ENCODE results near the gene LLPH. TPM values are rescaled to one million over a fixed set of nuclear protein-coding genes. Genes with fewer than 3 reads are reported as not detected.

Gene LLPH
- total RNA-seq, 1 experiment from 2014 or later: 51.3 TPM

DNA sequence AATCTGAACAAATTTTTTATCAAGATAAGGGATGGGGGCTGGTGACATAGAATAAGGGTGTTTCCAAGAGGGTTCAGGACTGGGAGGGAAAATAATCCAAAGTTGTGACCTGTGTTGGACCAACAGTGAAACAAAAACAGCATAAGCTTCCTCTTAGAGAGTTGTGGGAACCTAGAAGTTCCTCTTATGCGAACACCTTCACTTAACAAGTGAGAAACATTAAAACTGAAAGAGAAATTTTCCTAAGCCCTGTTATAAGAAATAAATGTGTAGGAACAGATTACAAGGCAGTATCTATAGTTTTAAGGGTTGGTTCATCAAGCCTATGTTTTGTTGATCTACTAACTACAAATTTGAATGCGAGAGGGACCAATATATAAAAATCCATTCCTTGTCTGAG is 58.4 kb downstream of the LLPH start:
- no peak for TF ChIP-seq CTCF (conservative IDR thresholded peaks at IDR 0.05; ENCODE audit: low read depth, low read length)
- no peak for TF ChIP-seq EZH2 (IDR thresholded peaks at IDR 0.05; ENCODE audit: borderline replicate concordance, low read depth, low read length, poor library complexity, severe bottlenecking)
- BruUV-seq (replicated peaks): no TSS peak
- peaks cover 7% of the 10 kb centered on the region for H3K4me1 ChIP-seq (ENCODE audit: insufficient read depth, low read length, poor library complexity, severe bottlenecking)
- no peaks in the 10 kb centered on the region for H3K36me3 ChIP-seq (ENCODE audit: insufficient read depth, low read length, poor library complexity, severe bottlenecking)
- intact Hi-C loops (cut with micrococcal nuclease; ENCODE audit: unreplicated experiment): no loop called here
- H3K9me3 ChIP-seq (ENCODE audit: low read depth, low read length, poor library complexity, severe bottlenecking): no peaks in the 10 kb centered on the region
- no peak for DNase-seq (ENCODE audit: low spot score)
- H3K4me3 ChIP-seq (ENCODE audit: low read depth, low read length, poor library complexity, severe bottlenecking): no peak overlapping the region
- POLR2A ChIA-PET (ENCODE audit: low non-redundant PET): no interaction called here
- peak overlapping the region; percentile 6 for H3K27ac ChIP-seq (ENCODE audit: low read depth, low read length, poor library complexity, severe bottlenecking)
- CTCF ChIA-PET: no interaction called here
- H3K27me3 ChIP-seq (replicated peaks; ENCODE audit: insufficient read depth, low read depth, low read length, poor library complexity): no peaks in the 10 kb centered on the region

- BruUV-seq (replicated peaks): no TSS peak
- H3K4me3 ChIP-seq (ENCODE audit: low read depth, low read length, poor library complexity, severe bottlenecking): no peak overlapping the region
- no peaks in the 10 kb centered on the region for H3K27me3 ChIP-seq (replicated peaks; ENCODE audit: insufficient read depth, low read depth, low read length, poor library complexity)
- POLR2A ChIA-PET (ENCODE audit: low non-redundant PET): no interaction called here
- no peaks in the 10 kb centered on the region for H3K36me3 ChIP-seq (ENCODE audit: insufficient read depth, low read length, poor library complexity, severe bottlenecking)
- TF ChIP-seq EZH2 (IDR thresholded peaks at IDR 0.05; ENCODE audit: borderline replicate concordance, low read depth, low read length, poor library complexity, severe bottlenecking) (no peak), CTCF (conservative IDR thresholded peaks at IDR 0.05; ENCODE audit: low read depth, low read length) (no peak)
- intact Hi-C loops (cut with micrococcal nuclease; ENCODE audit: unreplicated experiment): no loop called here
- peak overlapping the region; percentile 6 for H3K27ac ChIP-seq (ENCODE audit: low read depth, low read length, poor library complexity, severe bottlenecking)
- DNase-seq (ENCODE audit: low spot score): no peak
- CTCF ChIA-PET: no interaction called here
- peaks cover 10% of the 10 kb centered on the region for H3K4me1 ChIP-seq (ENCODE audit: insufficient read depth, low read length, poor library complexity, severe bottlenecking)
- no peaks in the 10 kb centered on the region for H3K9me3 ChIP-seq (ENCODE audit: low read depth, low read length, poor library complexity, severe bottlenecking)
Observed at GRCh38 chr12:66071549-66071948, 59.0 kb downstream of the LLPH start.

- H3K36me3 ChIP-seq (ENCODE audit: insufficient read depth, low read length, poor library complexity, severe bottlenecking): no peaks in the 10 kb centered on the region
- CTCF ChIA-PET: no interaction called here
- no peak overlapping the region for H3K27ac ChIP-seq (ENCODE audit: low read depth, low read length, poor library complexity, severe bottlenecking)
- no peak overlapping the region for H3K4me3 ChIP-seq (ENCODE audit: low read depth, low read length, poor library complexity, severe bottlenecking)
- H3K27me3 ChIP-seq (replicated peaks; ENCODE audit: insufficient read depth, low read depth, low read length, poor library complexity): no peaks in the 10 kb centered on the region
- H3K4me1 ChIP-seq (ENCODE audit: insufficient read depth, low read length, poor library complexity, severe bottlenecking): peaks cover 18% of the 10 kb centered on the region
- TF ChIP-seq EZH2 (IDR thresholded peaks at IDR 0.05; ENCODE audit: borderline replicate concordance, low read depth, low read length, poor library complexity, severe bottlenecking) (no peak), CTCF (conservative IDR thresholded peaks at IDR 0.05; ENCODE audit: low read depth, low read length) (no peak)
- no peak for DNase-seq (ENCODE audit: low spot score)
- H3K9me3 ChIP-seq (ENCODE audit: low read depth, low read length, poor library complexity, severe bottlenecking): no peaks in the 10 kb centered on the region
- POLR2A ChIA-PET (ENCODE audit: low non-redundant PET): no interaction called here
- BruUV-seq (replicated peaks): no TSS peak
- intact Hi-C loops (cut with micrococcal nuclease; ENCODE audit: unreplicated experiment): no loop called here
Observed at GRCh38 chr12:66070378-66071120, 60.0 kb downstream of the LLPH start.

All from A673 (cell line).